HepG2 (cell line): ENCODE measurements around the gene TWNK. TPM values are rescaled to one million over a fixed set of nuclear protein-coding genes. Genes with fewer than 3 reads are reported as not detected.
A peak's percentile ranks its signal among the peaks of the same experiment; 100 is the strongest.

Source experiments
- HMGA1 ChIP-seq: sonication (generic); formaldehyde crosslinking; conservative IDR thresholded peaks from 2 replicates; pipeline ENCODE4 v1.4.0; 2020; ENCODE audit warnings: missing genetic modification reagents
- HNRNPH1 ChIP-seq: fragments of 200-400 bp; formaldehyde crosslinking; optimal IDR thresholded peaks from 2 replicates; pipeline ENCODE3; 2017; ENCODE audit warnings: mild to moderate bottlenecking, low read depth, low read length
- KLF12 ChIP-seq: sonication (generic); formaldehyde crosslinking; IDR thresholded peaks from 2 replicates; pipeline ENCODE4 v1.4.0; 2020; ENCODE audit warnings: missing genetic modification reagents, borderline replicate concordance
- MED13 ChIP-seq: sonication (generic); formaldehyde crosslinking; IDR thresholded peaks from 2 replicates; pipeline ENCODE4 v1.5.0; 2020; ENCODE audit warnings: missing genetic modification reagents
- SOX13 ChIP-seq, 3 experiments: fragments of 450-650 bp in 1 of 3; sonication (generic) in 1 of 3; formaldehyde crosslinking in 1 of 3; IDR thresholded peaks in 2 of 3; conservative IDR thresholded peaks in 1 of 3; 2 replicates each; pipeline versions ENCODE4 v1.5.0 to v1.6.1; 2016 to 2020; ENCODE audit warnings: antibody characterized with exemption in 1 of 3, mild to moderate bottlenecking in 1 of 3, missing compliant biosample characterization in 1 of 3, missing genetic modification reagents in 1 of 3, moderate library complexity in 1 of 3
- ZBTB42 ChIP-seq: sonication (generic); formaldehyde crosslinking; IDR thresholded peaks from 2 replicates; pipeline ENCODE4 v1.5.0; 2020; ENCODE audit warnings: mild to moderate bottlenecking, missing genetic modification reagents
- ZNF101 ChIP-seq: sonication (generic); formaldehyde crosslinking; IDR thresholded peaks from 2 replicates; pipeline ENCODE4 v1.4.0; 2020; ENCODE audit warnings: mild to moderate bottlenecking, low read depth, missing genetic modification reagents, borderline replicate concordance
- ZNF34 ChIP-seq: sonication (generic); formaldehyde crosslinking; IDR thresholded peaks from 2 replicates; pipeline ENCODE4 v1.4.0; 2020; ENCODE audit warnings: mild to moderate bottlenecking, missing genetic modification reagents, borderline replicate concordance
- ZNF552 ChIP-seq: sonication (generic); formaldehyde crosslinking; IDR thresholded peaks from 2 replicates; pipeline ENCODE4 v1.9.0; 2022; ENCODE audit warnings: missing genetic modification reagents, mild to moderate bottlenecking, borderline replicate concordance
- ZNF781 ChIP-seq: sonication (generic); formaldehyde crosslinking; IDR thresholded peaks from 2 replicates; pipeline ENCODE4 v1.5.1; 2020; ENCODE audit warnings: borderline replicate concordance, mild to moderate bottlenecking, missing genetic modification reagents; ENCODE audit errors: not compliant biosample characterization
- ZSCAN29 ChIP-seq: sonication (generic); formaldehyde crosslinking; conservative IDR thresholded peaks from 2 replicates; pipeline ENCODE4 v1.4.0; 2020; ENCODE audit warnings: mild to moderate bottlenecking, missing genetic modification reagents
- polyA plus RNA-seq, 8 experiments: library from polyadenylated mRNA; depleted of rRNA in 3 of 8; stranded (reverse) in 7 of 8; unstranded in 1 of 8; fragments of >200 nt; fragmentation: Illumina TruSeq in 4 of 8; extraction: Trizol in 4 of 8; gene quantifications; 2 replicates each; pipeline versions ENCODE4 v1.2.1 to v1.2.3, GENCODE V29; 2011 to 2016; ENCODE audit warnings: low read depth in 4 of 8, missing spikeins in 1 of 8, mixed read lengths in 1 of 8; ENCODE audit not compliant: insufficient read depth in 1 of 8
- total RNA-seq, 5 experiments: library from RNA; depleted of rRNA; stranded (reverse); fragments of >200 nt; fragmentation: Illumina TruSeq; extraction: Trizol; gene quantifications; 2 replicates each; pipeline ENCODE4 v1.2.3, GENCODE V29; 2016; ENCODE audit warnings: low read depth in 1 of 5
- TF ChIP-seq, protein P1 (sequence below): sonication (generic); formaldehyde crosslinking; IDR thresholded peaks from 2 replicates; pipeline ENCODE4 v1.5.0; 2020; ENCODE audit warnings: missing genetic modification reagents
- TF ChIP-seq, protein P2 (sequence below): sonication (generic); formaldehyde crosslinking; IDR thresholded peaks from 2 replicates; pipeline ENCODE4 v1.5.0; 2020; ENCODE audit warnings: mild to moderate bottlenecking, missing genetic modification reagents, borderline replicate concordance
- TF ChIP-seq, protein P3 (sequence below): sonication (generic); formaldehyde crosslinking; IDR thresholded peaks from 2 replicates; pipeline ENCODE4 v1.8.0; 2023; ENCODE audit warnings: mild to moderate bottlenecking, missing genetic modification reagents

TWNK gene
- total and polyA plus RNA-seq, 2 of the 13 experiments (the other 11 are each of a cell fraction or from before 2014, with no cell fraction given), result 10.7 to 16.5 TPM

DNA sequence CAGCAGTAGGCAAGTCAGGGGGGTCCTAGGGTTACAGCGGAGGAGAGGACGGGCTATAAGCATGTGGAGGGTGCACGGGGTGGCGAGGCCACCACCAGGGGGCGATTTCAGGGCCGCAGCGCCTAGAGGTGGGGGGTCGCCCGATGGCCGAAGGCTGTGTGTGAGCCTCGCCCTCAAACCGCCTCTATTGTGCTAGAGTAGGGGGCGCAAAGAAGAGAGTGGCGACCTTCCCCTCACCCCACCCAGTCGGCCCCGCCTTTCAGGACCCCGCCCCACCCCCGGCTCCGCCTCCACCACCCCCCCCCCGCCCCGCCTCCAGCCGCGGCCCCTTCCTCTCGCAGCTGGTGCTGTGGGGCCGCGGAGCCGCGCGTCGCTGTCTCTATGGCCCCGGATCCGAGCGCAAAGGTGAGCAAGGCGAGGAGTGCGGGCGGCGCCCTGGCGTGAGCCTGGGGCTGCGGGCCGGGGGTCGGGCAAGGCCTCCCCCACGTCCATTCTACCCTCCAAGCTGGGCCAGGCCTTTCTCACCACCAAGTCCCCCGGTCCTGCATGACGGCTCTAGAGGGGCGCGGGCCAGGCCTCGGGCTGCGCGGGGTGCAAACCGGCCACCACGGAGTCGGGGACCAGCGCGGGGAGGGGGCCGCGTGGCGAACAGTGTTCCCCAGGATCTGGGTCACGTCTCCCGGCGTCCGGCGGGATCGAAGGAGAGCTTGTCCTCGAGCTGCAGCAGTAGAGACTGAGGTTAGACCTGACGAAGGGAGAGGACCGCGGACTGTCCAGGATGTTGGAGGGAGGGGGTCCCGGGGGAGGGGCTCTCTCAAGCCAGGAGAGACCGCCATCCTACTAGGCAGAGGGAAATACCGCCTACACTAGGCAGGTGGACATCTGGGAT lies 17.9 kb upstream of the TWNK start, which contains the start of gene SEMA4G (continued):
- TF ChIP-seq, protein P1, sequence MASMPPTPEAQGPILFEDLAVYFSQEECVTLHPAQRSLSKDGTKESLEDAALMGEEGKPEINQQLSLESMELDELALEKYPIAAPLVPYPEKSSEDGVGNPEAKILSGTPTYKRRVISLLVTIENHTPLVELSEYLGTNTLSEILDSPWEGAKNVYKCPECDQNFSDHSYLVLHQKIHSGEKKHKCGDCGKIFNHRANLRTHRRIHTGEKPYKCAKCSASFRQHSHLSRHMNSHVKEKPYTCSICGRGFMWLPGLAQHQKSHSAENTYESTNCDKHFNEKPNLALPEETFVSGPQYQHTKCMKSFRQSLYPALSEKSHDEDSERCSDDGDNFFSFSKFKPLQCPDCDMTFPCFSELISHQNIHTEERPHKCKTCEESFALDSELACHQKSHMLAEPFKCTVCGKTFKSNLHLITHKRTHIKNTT (CRISPR knock-in tag), result no peak
- TF ChIP-seq HMGA1 (CRISPR knock-in tag) (no peak), ZNF101 (CRISPR knock-in tag) (no peak), SOX13 (IDR thresholded peaks at IDR 0.05) (no peak), SOX13 (CRISPR knock-in tag; conservative IDR thresholded peaks at IDR 0.05 in 1 of 2, IDR thresholded peaks at IDR 0.05 in 1 of 2) (peak in 1 of 2 experiments; percentile 52; a peak in 2 of 4 replicates), HNRNPH1 (no peak), MED13 (CRISPR knock-in tag) (no peak), ZNF34 (CRISPR knock-in tag) (0 out of 2 replicates have a peak, but pooled peaks have one; percentile 34), ZNF781 (CRISPR knock-in tag) (no peak), KLF12 (CRISPR knock-in tag) (peak; percentile 82; the same call in 1 of the 2 replicates), ZBTB42 (CRISPR knock-in tag) (no peak), ZSCAN29 (no peak), ZNF552 (0 out of 2 replicates have a peak, but pooled peaks have one; percentile 49)
- TF ChIP-seq, protein P2, sequence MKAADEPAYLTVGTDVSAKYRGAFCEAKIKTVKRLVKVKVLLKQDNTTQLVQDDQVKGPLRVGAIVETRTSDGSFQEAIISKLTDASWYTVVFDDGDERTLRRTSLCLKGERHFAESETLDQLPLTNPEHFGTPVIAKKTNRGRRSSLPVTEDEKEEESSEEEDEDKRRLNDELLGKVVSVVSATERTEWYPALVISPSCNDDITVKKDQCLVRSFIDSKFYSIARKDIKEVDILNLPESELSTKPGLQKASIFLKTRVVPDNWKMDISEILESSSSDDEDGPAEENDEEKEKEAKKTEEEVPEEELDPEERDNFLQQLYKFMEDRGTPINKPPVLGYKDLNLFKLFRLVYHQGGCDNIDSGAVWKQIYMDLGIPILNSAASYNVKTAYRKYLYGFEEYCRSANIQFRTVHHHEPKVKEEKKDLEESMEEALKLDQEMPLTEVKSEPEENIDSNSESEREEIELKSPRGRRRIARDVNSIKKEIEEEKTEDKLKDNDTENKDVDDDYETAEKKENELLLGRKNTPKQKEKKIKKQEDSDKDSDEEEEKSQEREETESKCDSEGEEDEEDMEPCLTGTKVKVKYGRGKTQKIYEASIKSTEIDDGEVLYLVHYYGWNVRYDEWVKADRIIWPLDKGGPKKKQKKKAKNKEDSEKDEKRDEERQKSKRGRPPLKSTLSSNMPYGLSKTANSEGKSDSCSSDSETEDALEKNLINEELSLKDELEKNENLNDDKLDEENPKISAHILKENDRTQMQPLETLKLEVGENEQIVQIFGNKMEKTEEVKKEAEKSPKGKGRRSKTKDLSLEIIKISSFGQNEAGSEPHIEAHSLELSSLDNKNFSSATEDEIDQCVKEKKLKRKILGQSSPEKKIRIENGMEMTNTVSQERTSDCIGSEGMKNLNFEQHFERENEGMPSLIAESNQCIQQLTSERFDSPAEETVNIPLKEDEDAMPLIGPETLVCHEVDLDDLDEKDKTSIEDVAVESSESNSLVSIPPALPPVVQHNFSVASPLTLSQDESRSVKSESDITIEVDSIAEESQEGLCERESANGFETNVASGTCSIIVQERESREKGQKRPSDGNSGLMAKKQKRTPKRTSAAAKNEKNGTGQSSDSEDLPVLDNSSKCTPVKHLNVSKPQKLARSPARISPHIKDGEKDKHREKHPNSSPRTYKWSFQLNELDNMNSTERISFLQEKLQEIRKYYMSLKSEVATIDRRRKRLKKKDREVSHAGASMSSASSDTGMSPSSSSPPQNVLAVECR, result peak; percentile 62
- TF ChIP-seq, protein P3, sequence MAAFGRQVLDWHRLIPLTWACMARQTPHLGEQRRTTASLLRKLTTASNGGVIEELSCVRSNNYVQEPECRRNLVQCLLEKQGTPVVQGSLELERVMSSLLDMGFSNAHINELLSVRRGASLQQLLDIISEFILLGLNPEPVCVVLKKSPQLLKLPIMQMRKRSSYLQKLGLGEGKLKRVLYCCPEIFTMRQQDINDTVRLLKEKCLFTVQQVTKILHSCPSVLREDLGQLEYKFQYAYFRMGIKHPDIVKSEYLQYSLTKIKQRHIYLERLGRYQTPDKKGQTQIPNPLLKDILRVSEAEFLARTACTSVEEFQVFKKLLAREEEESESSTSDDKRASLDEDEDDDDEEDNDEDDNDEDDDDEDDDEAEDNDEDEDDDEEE (CRISPR knock-in tag), result peak; percentile 4; the same call in 1 of the 2 replicates
